ENCODE results near the gene DEAF1.

DNA sequence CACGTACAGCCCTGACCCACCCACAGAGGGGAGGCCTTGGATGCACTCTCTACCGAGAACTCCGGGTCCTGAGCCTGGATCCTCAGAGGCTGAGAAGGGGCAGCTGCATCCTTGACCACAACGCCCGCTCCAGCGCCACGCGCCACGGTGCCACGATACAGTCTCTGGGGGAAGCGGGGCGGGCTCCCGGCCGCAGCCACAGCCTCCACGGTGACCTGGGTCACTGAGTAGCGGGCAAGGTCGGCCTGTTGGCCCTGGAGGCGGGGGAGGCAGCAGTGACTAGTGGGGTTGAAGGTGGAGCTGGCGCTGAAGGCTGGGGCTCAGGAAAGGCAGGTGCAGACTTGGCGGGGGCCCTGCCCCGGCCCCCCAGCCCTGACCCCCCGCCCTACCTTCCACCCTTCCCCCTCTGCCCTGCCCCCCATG is 75.4 kb downstream of the DEAF1 start:
- no peak for TF ChIP-seq POLR2AphosphoS5 (IDR thresholded peaks at IDR 0.05; ENCODE audit: low read depth, low read length)
- no peak for TF ChIP-seq POLR2A (IDR thresholded peaks at IDR 0.05; ENCODE audit: low read depth, low read length)
- no peak for TF ChIP-seq TAF1 (IDR thresholded peaks at IDR 0.05; ENCODE audit: low read depth, low read length)
